ENCODE results near the gene EPS8L3. TPM values are rescaled to one million over a fixed set of nuclear protein-coding genes. Genes with fewer than 3 reads are reported as not detected.

EPS8L3 gene
- total and polyA plus RNA-seq, 2 of the 4 experiments (the other 2 are of a cell fraction) = not detected

DNA sequence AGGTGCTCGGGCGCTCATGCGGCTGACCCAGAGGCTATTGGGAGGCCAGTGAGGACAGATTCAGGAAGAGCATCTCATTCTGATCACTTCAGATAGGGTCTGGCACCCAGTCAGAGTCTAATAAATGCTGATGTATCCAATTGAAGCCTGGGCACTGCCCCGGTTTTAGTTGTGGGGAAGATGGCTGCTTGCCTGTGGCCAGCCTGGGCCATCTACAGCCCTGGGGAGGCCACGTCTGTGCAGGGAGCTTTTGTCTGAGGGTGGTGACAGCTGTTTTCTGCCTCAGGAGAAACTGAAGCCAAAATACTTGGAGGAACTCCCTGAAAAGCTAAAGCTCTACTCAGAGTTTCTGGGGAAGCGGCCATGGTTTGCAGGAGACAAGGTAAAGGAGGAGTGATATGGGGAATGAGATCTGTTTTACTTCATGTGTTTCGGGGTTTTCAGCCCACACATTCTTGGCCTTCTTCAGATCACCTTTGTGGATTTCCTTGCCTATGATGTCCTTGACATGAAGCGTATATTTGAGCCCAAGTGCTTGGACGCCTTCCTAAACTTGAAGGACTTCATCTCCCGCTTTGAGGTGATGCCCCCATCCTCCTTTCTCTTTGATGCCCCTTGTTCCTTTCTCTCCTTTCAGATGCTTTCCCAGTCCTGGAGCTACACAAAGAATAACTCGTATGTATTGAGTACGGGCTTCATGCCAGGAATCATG is 48.9 kb downstream of the EPS8L3 start:
- no peak overlapping the region for H3K4ac ChIP-seq (ENCODE audit: low read depth, low read length)
- TF ChIP-seq RAD21 (IDR thresholded peaks at IDR 0.05; ENCODE audit: low read length) = no peak
- TF ChIP-seq, protein P1, sequence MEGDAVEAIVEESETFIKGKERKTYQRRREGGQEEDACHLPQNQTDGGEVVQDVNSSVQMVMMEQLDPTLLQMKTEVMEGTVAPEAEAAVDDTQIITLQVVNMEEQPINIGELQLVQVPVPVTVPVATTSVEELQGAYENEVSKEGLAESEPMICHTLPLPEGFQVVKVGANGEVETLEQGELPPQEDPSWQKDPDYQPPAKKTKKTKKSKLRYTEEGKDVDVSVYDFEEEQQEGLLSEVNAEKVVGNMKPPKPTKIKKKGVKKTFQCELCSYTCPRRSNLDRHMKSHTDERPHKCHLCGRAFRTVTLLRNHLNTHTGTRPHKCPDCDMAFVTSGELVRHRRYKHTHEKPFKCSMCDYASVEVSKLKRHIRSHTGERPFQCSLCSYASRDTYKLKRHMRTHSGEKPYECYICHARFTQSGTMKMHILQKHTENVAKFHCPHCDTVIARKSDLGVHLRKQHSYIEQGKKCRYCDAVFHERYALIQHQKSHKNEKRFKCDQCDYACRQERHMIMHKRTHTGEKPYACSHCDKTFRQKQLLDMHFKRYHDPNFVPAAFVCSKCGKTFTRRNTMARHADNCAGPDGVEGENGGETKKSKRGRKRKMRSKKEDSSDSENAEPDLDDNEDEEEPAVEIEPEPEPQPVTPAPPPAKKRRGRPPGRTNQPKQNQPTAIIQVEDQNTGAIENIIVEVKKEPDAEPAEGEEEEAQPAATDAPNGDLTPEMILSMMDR (conservative IDR thresholded peaks at IDR 0.05; ENCODE audit: low read depth, low read length) = no peak
- TF ChIP-seq RCOR1 (IDR thresholded peaks at IDR 0.05; ENCODE audit: insufficient replicate concordance, low read length) = no peak
- TF ChIP-seq BHLHE40 (IDR thresholded peaks at IDR 0.05; ENCODE audit: low read depth, low read length) = no peak
- TF ChIP-seq NFE2L2 (IDR thresholded peaks at IDR 0.05; ENCODE audit: low read depth, low read length) = no peak
- TF ChIP-seq RFX5 (IDR thresholded peaks at IDR 0.05; ENCODE audit: low read depth, low read length) = no peak
- TF ChIP-seq FOS (IDR thresholded peaks at IDR 0.05; ENCODE audit: low read depth, low read length) = no peak
- H4K5ac ChIP-seq (ENCODE audit: low read depth, low read length) = no peak overlapping the region
- no peak overlapping the region for H2AFZ ChIP-seq (replicated peaks; ENCODE audit: low read length, poor library complexity)
- DNase-seq (no peak), ATAC-seq (ENCODE audit: low read depth) (no peak)
- no peak overlapping the region for H3K27ac ChIP-seq (ENCODE audit: insufficient read depth, low read length)
- intact Hi-C loops (cut with micrococcal nuclease) = no loop called here
- no peak overlapping the region for H2AK5ac ChIP-seq (ENCODE audit: low read depth, low read length)
- H3K18ac ChIP-seq (ENCODE audit: low read depth, low read length) = no peak overlapping the region
- H2BK15ac ChIP-seq (ENCODE audit: low read depth, low read length) = no peak overlapping the region
- peaks cover under 1% of the 10 kb centered on the region; the same call in 1 of the 2 replicates for H3K9me3 ChIP-seq (ENCODE audit: control insufficient read depth, insufficient read depth, low read length)
- no peak overlapping the region for H3K23ac ChIP-seq (ENCODE audit: low read depth, low read length)
- H4K8ac ChIP-seq (ENCODE audit: low read depth in 2 of 2, low read length in 2 of 2) = no peak overlapping the region
- in situ Hi-C loops (cut with MboI; ENCODE audit: low sequenced_read_pairs) = no loop called here
- 100% methylated on average over 3 of the region's 12 CpGs; no CpG with 5 or more reads in 1 of the 2 experiments for WGBS, 2 experiments (ENCODE audit: extremely low coverage in 2 of 2, insufficient read length in 1 of 2)
- dilution Hi-C loops (cut with HindIII; ENCODE audit: low sequenced_read_pairs, unreplicated experiment) = no loop called here
- no peak overlapping the region for H3K56ac ChIP-seq (ENCODE audit: extremely low read depth, insufficient read depth, low read length)
- no peak overlapping the region for H2BK120ac ChIP-seq (ENCODE audit: low read depth, low read length)
- no peaks in the 10 kb centered on the region; the same call in 1 of the 2 replicates for H3K27me3 ChIP-seq (ENCODE audit: control insufficient read depth, insufficient read depth, low read length)
- no peaks in the 10 kb centered on the region for H3K36me3 ChIP-seq (ENCODE audit: control insufficient read depth, insufficient read depth, low read length)
- no peak overlapping the region for H2BK20ac ChIP-seq (ENCODE audit: low read depth, low read length)
- no peak overlapping the region for H3K4me3 ChIP-seq (ENCODE audit: insufficient read depth, low read depth, low read length)
- H4K20me1 ChIP-seq (ENCODE audit: insufficient read depth, low read length) = no peaks in the 10 kb centered on the region
- ChIA-PET POLR2A (ENCODE audit: unreplicated experiment) (no interaction called here), CTCF (interaction anchor here (0.6 kb wide), 1 partner anchor 75 kb away, joined by 3 read pairs; no protein-coding TSS in a partner anchor)
- H4K91ac ChIP-seq (ENCODE audit: insufficient read depth, low read depth, low read length) = no peak overlapping the region
- no peaks in the 10 kb centered on the region for H3K79me1 ChIP-seq (ENCODE audit: low read depth in 1 of 2, low read length in 2 of 2)
- no peak overlapping the region for H3K4me2 ChIP-seq (ENCODE audit: low read depth, low read length)
- H2AK9ac ChIP-seq (replicated peaks; ENCODE audit: low read depth, low read length, poor library complexity) = no peak overlapping the region
- no peak overlapping the region for H2BK5ac ChIP-seq (ENCODE audit: low read depth, low read length, poor library complexity, severe bottlenecking)
- H3K4me1 ChIP-seq (ENCODE audit: control insufficient read depth, insufficient read depth, low read length) = peaks cover 6% of the 10 kb centered on the region; the same call in 1 of the 2 replicates
- BruUV-seq (replicated peaks) = no TSS peak
- no peaks in the 10 kb centered on the region for H3K9me1 ChIP-seq (ENCODE audit: insufficient read depth, low read length)
- no peak overlapping the region for H3K14ac ChIP-seq (replicated peaks; ENCODE audit: low read depth, low read length)
- no peak overlapping the region for H3K9ac ChIP-seq (ENCODE audit: low read depth, low read length)

Data from IMR-90 (cell line).